Esophagus squamous epithelium (tissue), 5 donors: Measurements from ENCODE around the gene GDPD5. TPM values are rescaled to one million over a fixed set of nuclear protein-coding genes. Genes with fewer than 3 reads are reported as not detected.

Source experiments
- DNase-seq: peaks from one replicate; lab custom pipeline; 2025; lab: John Stamatoyannopoulos, UW
- H3K27ac ChIP-seq, 4 donors: fragments of 200-600 bp; sonication (generic); one replicate each; pipeline ENCODE4 v1.5.1; 2016 to 2019; ENCODE audit warnings: mild to moderate bottlenecking in 1 of 4
- H3K27me3 ChIP-seq, 4 donors: fragments of 200-600 bp; sonication (generic); 1 replicate in 3 of 4; 2 replicates in 1 of 4; pipeline versions ENCODE4 v1.5.1 to v1.6.0; 2017 to 2021; ENCODE audit warnings: antibody characterized with exemption in 1 of 4
- H3K36me3 ChIP-seq, 3 donors: fragments of 200-600 bp; sonication (generic); one replicate each; pipeline ENCODE4 v1.5.1; 2016 to 2019
- H3K4me1 ChIP-seq, 3 donors: fragments of 200-600 bp; sonication (generic); one replicate each; pipeline ENCODE4 v1.5.1; 2017 to 2019
- H3K4me3 ChIP-seq, 4 donors: fragments of 200-600 bp; sonication (generic); 1 replicate in 3 of 4; 2 replicates in 1 of 4; pipeline ENCODE4 v1.5.1; 2016 to 2019; ENCODE audit warnings: mild to moderate bottlenecking in 2 of 4, moderate library complexity in 1 of 4
- H3K9me3 ChIP-seq, 3 donors: fragments of 200-600 bp; sonication (generic); one replicate each; pipeline ENCODE4 v1.5.1; 2016 to 2019
- CTCF ChIP-seq, 6 experiments: fragments of 450-650 bp in 4 of 6; fragments of 200-600 bp in 2 of 6; sonication (generic) in 2 of 6; IDR thresholded peaks; one replicate each; pipeline ENCODE4 v1.5.1; 2016 to 2019; ENCODE audit warnings: antibody characterized with exemption in 6 of 6, mild to moderate bottlenecking in 4 of 6, moderate library complexity in 4 of 6
- POLR2A ChIP-seq, 4 donors: fragments of 450-650 bp; IDR thresholded peaks; one replicate each; pipeline ENCODE4 v1.6.1; 2017; ENCODE audit warnings: antibody characterized with exemption in 4 of 4, mild to moderate bottlenecking in 4 of 4, moderate library complexity in 3 of 4
- WGBS, 2 donors: methylation state at CpG; one replicate each; pipeline ENCODE4 v1.1.5; 2018; 5-methylcytosine and 5-hydroxymethylcytosine counted together
- intact Hi-C: fragments of 100-400 bp; cut with DNase I; formaldehyde crosslinking; loops from one replicate; pipeline ENCODE4 v1.15.0; 2022
- total RNA-seq, 4 donors: library from RNA; depleted of rRNA; stranded (reverse); fragments of >200 nt; gene quantifications; one replicate each; pipeline ENCODE4 v1.1.0, GENCODE V29; 2016
- donor health status: DM: yes; HTN: yes; CAD: no.

The GDPD5 gene
- total RNA-seq, 4 donors from 2014 or later, result 0.57 to 2.3 (median 1.6) TPM

GRCh38 chr11:75436806-75437205 lies 88.9 kb downstream of the GDPD5 start:
- Histone ChIP-seq H3K36me3 (no peaks in the 10 kb centered on the region), H3K27ac (no peak overlapping the region), H3K4me1 (peaks cover 0 to 10% (median 0%) of the 10 kb centered on the region in 3 donors), H3K27me3 (peaks cover 0 to 57% (median 0%) of the 10 kb centered on the region in 4 donors), H3K4me3 (no peak overlapping the region), H3K9me3 (no peaks in the 10 kb centered on the region)
- intact Hi-C loops, result no loop called here
- WGBS, 2 donors, result 90 to 95% methylated on average over 8 of the region's 9 CpGs
- DNase-seq, result no peak
- TF ChIP-seq POLR2A (IDR thresholded peaks at IDR 0.05) (no peak), CTCF (IDR thresholded peaks at IDR 0.05) (no peak)

GRCh38 chr11:75435571-75435925 lies 90.2 kb downstream of the GDPD5 start:
- no peak for TF ChIP-seq POLR2A (IDR thresholded peaks at IDR 0.05)
- TF ChIP-seq CTCF (IDR thresholded peaks at IDR 0.05), result no peak
- Histone ChIP-seq H3K27me3 (peaks cover 0 to 62% (median 4%) of the 10 kb centered on the region in 4 donors), H3K36me3 (no peaks in the 10 kb centered on the region), H3K4me1 (peaks cover 0 to 8% (median 5%) of the 10 kb centered on the region in 3 donors), H3K9me3 (no peaks in the 10 kb centered on the region), H3K27ac (no peak overlapping the region), H3K4me3 (no peak overlapping the region)
- DNase-seq, result no peak
- intact Hi-C loops, result no loop called here
- WGBS, 2 donors, result 70 to 80% methylated on average over 3 to 4 of the region's 9 CpGs

GRCh38 chr11:75434886-75435570 lies 90.7 kb downstream of the GDPD5 start:
- intact Hi-C loops, result no loop called here
- H3K4me3 ChIP-seq, result no peak overlapping the region
- peaks cover 0 to 13% (median 10%) of the 10 kb centered on the region in 3 donors for H3K4me1 ChIP-seq
- WGBS, 2 donors, result 60% methylated on average over 2 of the region's 12 CpGs; no CpG with 5 or more reads in 1 of the 2 donors
- H3K36me3 ChIP-seq, result no peaks in the 10 kb centered on the region
- no peak overlapping the region for H3K27ac ChIP-seq
- no peak for TF ChIP-seq POLR2A (IDR thresholded peaks at IDR 0.05)
- TF ChIP-seq CTCF (IDR thresholded peaks at IDR 0.05), result no peak
- DNase-seq, result no peak
- H3K9me3 ChIP-seq, result no peaks in the 10 kb centered on the region
- H3K27me3 ChIP-seq, result peaks cover 0 to 62% (median 5%) of the 10 kb centered on the region in 4 donors

GRCh38 chr11:75434051-75434450 lies 91.7 kb downstream of the GDPD5 start:
- intact Hi-C loops, result no loop called here
- 71 to 95% methylated on average over 1 to 4 of the region's 4 CpGs for WGBS, 2 donors

More at GRCh38 chr11:75434051-75434450, 91.7 kb downstream of the GDPD5 start:
- Histone ChIP-seq H3K36me3 (no peaks in the 10 kb centered on the region), H3K9me3 (no peaks in the 10 kb centered on the region), H3K4me3 (no peak overlapping the region), H3K27ac (no peak overlapping the region), H3K27me3 (peaks cover 0 to 63% (median 5%) of the 10 kb centered on the region in 4 donors), H3K4me1 (peaks cover 3 to 22% (median 18%) of the 10 kb centered on the region in 3 donors)
- TF ChIP-seq POLR2A (IDR thresholded peaks at IDR 0.05), result no peak
- no peak for TF ChIP-seq CTCF (IDR thresholded peaks at IDR 0.05)
- no peak for DNase-seq
